B cell (primary cell): Measurements from ENCODE around the gene PLBD2. TPM values are rescaled to one million over a fixed set of nuclear protein-coding genes. Genes with fewer than 3 reads are reported as not detected.

Experiments
- ATAC-seq: fragments of 200-7000 bp; cut with Tn5 transposase; one replicate; pipeline ENCODE4 v1.10.0; 2021; ENCODE audit warnings: low read depth, mild to moderate bottlenecking, moderate number of reproducible peaks, moderate library complexity
- CTCF ChIA-PET: fragments of 350-600 bp; sonication (Branson Sonifier 250); formaldehyde crosslinking; loops from one replicate; lab custom pipeline; 2021; ENCODE audit warnings: antibody characterized with exemption, inconsistent platforms; lab: Charles Lee
- POLR2A ChIA-PET: fragments of 350-600 bp; sonication (Branson Sonifier 250); formaldehyde crosslinking; loops from one replicate; lab custom pipeline; 2021; ENCODE audit warnings: antibody characterized with exemption; lab: Charles Lee
- DNase-seq: peaks from one replicate; pipeline ENCODE4 v3.0.0; 2013
- H2AFZ ChIP-seq: 2 replicates; pipeline ENCODE4 v1.6.1; 2012; ENCODE audit warnings: mild to moderate bottlenecking, low read depth, low read length; ENCODE audit not compliant: insufficient read depth, poor library complexity, severe bottlenecking
- H3K27ac ChIP-seq, 2 donors: 1 replicate in 1 of 2; 2 replicates in 1 of 2; pipeline ENCODE4 v1.5.1; 2012 to 2013; ENCODE audit warnings: low read length in 2 of 2, mild to moderate bottlenecking in 2 of 2, moderate library complexity in 1 of 2
- H3K27me3 ChIP-seq, 4 experiments: fragments of 200-600 bp in 1 of 4; sonication (generic) in 1 of 4; replicated peaks in 1 of 4; 1 replicate in 2 of 4; 2 replicates in 2 of 4; pipeline versions ENCODE4 v1.6.1 to v1.7.0; 2013 to 2016; ENCODE audit warnings: low read length in 3 of 4, mild to moderate bottlenecking in 2 of 4, mixed read lengths in 1 of 4, moderate library complexity in 1 of 4; ENCODE audit not compliant: insufficient read depth in 4 of 4, control insufficient read depth in 3 of 4; ENCODE audit errors: control extremely low read depth in 1 of 4
- H3K36me3 ChIP-seq, 2 experiments: replicated peaks in 1 of 2; 1 replicate in 1 of 2; 2 replicates in 1 of 2; pipeline versions ENCODE4 v1.6.1 to v1.7.1; 2013; ENCODE audit warnings: low read length in 1 of 2; ENCODE audit not compliant: insufficient read depth in 2 of 2, control insufficient read depth in 1 of 2; ENCODE audit errors: control extremely low read depth in 1 of 2, extremely low read depth in 1 of 2
- H3K4me1 ChIP-seq, 2 donors: fragments of 200-600 bp in 1 of 2; sonication (generic) in 1 of 2; 1 replicate in 1 of 2; 2 replicates in 1 of 2; pipeline versions ENCODE4 v1.5.1 to v1.6.1; 2013 to 2017; ENCODE audit warnings: low read length in 2 of 2; ENCODE audit not compliant: control insufficient read depth in 2 of 2, insufficient read depth in 2 of 2
- H3K4me2 ChIP-seq: replicated peaks from 2 replicates; pipeline ENCODE3; 2012; ENCODE audit warnings: mild to moderate bottlenecking, low read depth, low read length; ENCODE audit not compliant: poor library complexity, severe bottlenecking
- H3K4me3 ChIP-seq, 5 experiments: fragments of 200-600 bp in 1 of 5; sonication (generic) in 1 of 5; 1 replicate in 3 of 5; 2 replicates in 2 of 5; pipeline versions ENCODE4 v1.5.1 to v1.7.0; 2011 to 2016; ENCODE audit warnings: low read length in 4 of 5, mild to moderate bottlenecking in 4 of 5, low read depth in 2 of 5, control low read depth in 1 of 5, moderate library complexity in 1 of 5; ENCODE audit not compliant: insufficient read depth in 1 of 5; ENCODE audit errors: control extremely low read depth in 1 of 5, extremely low read depth in 1 of 5
- H3K79me2 ChIP-seq: fragments of 200-600 bp; sonication (generic); one replicate; pipeline ENCODE4 v1.6.0; 2016; ENCODE audit warnings: low read length; ENCODE audit not compliant: control insufficient read depth, insufficient read depth
- H3K9ac ChIP-seq: fragments of 200-600 bp; sonication (generic); 2 replicates; pipeline ENCODE4 v1.6.1; 2017; ENCODE audit warnings: mild to moderate bottlenecking, low read length, moderate library complexity
- H3K9me3 ChIP-seq, 3 donors: one replicate each; pipeline versions ENCODE4 v1.6.1 to v1.7.1; 2013; ENCODE audit warnings: low read length in 2 of 3; ENCODE audit not compliant: control insufficient read depth in 2 of 3, insufficient read depth in 1 of 3; ENCODE audit errors: control extremely low read depth in 1 of 3
- H4K20me1 ChIP-seq: 2 replicates; pipeline ENCODE4 v1.6.0; 2012; ENCODE audit warnings: mild to moderate bottlenecking, low read length; ENCODE audit not compliant: insufficient read depth, control insufficient read depth, poor library complexity, severe bottlenecking
- H3K27ac Mint-ChIP-seq: one replicate; pipeline ENCODE4 v1.8.0; 2021; ENCODE audit warnings: mixed read lengths
- H3K27me3 Mint-ChIP-seq: one replicate; pipeline ENCODE4 v1.8.0; 2021; ENCODE audit warnings: mixed read lengths
- H3K4me1 Mint-ChIP-seq: one replicate; pipeline ENCODE4 v1.8.0; 2021; ENCODE audit warnings: mixed read lengths
- H3K4me3 Mint-ChIP-seq: one replicate; pipeline ENCODE4 v1.8.0; 2021; ENCODE audit warnings: mixed read lengths
- H3K9me3 Mint-ChIP-seq: one replicate; pipeline ENCODE4 v1.8.0; 2022; ENCODE audit warnings: mixed read lengths; ENCODE audit not compliant: insufficient read depth
- CTCF ChIP-seq: fragments of 200-600 bp; IDR thresholded peaks from one replicate; pipeline ENCODE4 v1.8.0; 2022; ENCODE audit warnings: antibody characterized with exemption, mild to moderate bottlenecking
- EZH2 ChIP-seq: IDR thresholded peaks from 2 replicates; pipeline ENCODE4 v1.6.1; 2012; ENCODE audit warnings: borderline replicate concordance, low read depth, mild to moderate bottlenecking, moderate library complexity, low read length; ENCODE audit not compliant: insufficient read depth, poor library complexity, severe bottlenecking
- WGBS: methylation state at CpG from one replicate; pipeline ENCODE4 v1.1.5; 2013; ENCODE audit warnings: missing lambda C conversion rate; ENCODE audit not compliant: insufficient coverage; 5-methylcytosine and 5-hydroxymethylcytosine counted together
- intact Hi-C: fragments of 100-400 bp; cut with micrococcal nuclease; formaldehyde crosslinking; loops from one replicate; pipeline ENCODE4 v1.10.0; 2022
- polyA plus RNA-seq: library from polyadenylated mRNA; depleted of rRNA; stranded (reverse); fragments of >200 nt; gene quantifications from 2 replicates; pipeline ENCODE4 v1.2.3, GENCODE V29; 2012
- total RNA-seq, 2 donors: library from RNA; stranded (reverse); fragments of 120-200 nt in 1 of 2; gene quantifications; 1 replicate in 1 of 2; 2 replicates in 1 of 2; pipeline versions ENCODE4 v1.2.3 to v1.2.4, GENCODE V29; 2013 to 2022

PLBD2 gene
- total and polyA plus RNA-seq, 2 donors (not counting 1 experiment from before 2014, with no cell fraction given): 2.9 to 11.6 TPM

- Mint-ChIP-seq H3K27me3 (no peaks in the 10 kb centered on the region), H3K4me3 (peak overlapping the region; percentile 53), H3K9me3 (no peaks in the 10 kb centered on the region), H3K27ac (no peak overlapping the region), H3K4me1 (peaks cover 35% of the 10 kb centered on the region)
- CTCF ChIA-PET: interaction anchor here (0.7 to 1.4 kb wide), 2 partner anchors 32 to 107 kb away, joined by 3 to 4 read pairs; no protein-coding TSS in a partner anchor
- peak overlapping the region; percentile 6 for H2AFZ ChIP-seq
- peak overlapping the region; percentile 86 for H3K4me2 ChIP-seq
- intact Hi-C loops: no loop called here
- no peak overlapping the region for H3K9ac ChIP-seq
- no peaks in the 10 kb centered on the region for H3K9me3 ChIP-seq
- H3K4me3 ChIP-seq: no peak overlapping the region
- H3K4me1 ChIP-seq: peaks cover 29 to 36% of the 10 kb centered on the region in 2 donors
- H4K20me1 ChIP-seq: no peaks in the 10 kb centered on the region
- peaks cover 37% of the 10 kb centered on the region for H3K79me2 ChIP-seq
- no peak overlapping the region for H3K27ac ChIP-seq
- no peak for TF ChIP-seq EZH2
- TF ChIP-seq CTCF: no peak
- no peak for ATAC-seq
- DNase-seq: peak; percentile 19
- no peaks in the 10 kb centered on the region for H3K27me3 ChIP-seq
- POLR2A ChIA-PET: no interaction called here
- peaks cover 7 to 12% of the 10 kb centered on the region in 2 experiments for H3K36me3 ChIP-seq
- WGBS: 91% methylated on average over 10 of the region's 17 CpGs
These were observed 25.5 kb upstream of the PLBD2 start for GRCh38 chr12:113332688-113333417.

GRCh38 chr12:113333418-113333750 is 25.0 kb upstream of the PLBD2 start:
- Mint-ChIP-seq H3K4me3 (peak overlapping the region; percentile 98), H3K27ac (no peak overlapping the region), H3K27me3 (no peaks in the 10 kb centered on the region), H3K9me3 (no peaks in the 10 kb centered on the region), H3K4me1 (peaks cover 35% of the 10 kb centered on the region)
- POLR2A ChIA-PET: no interaction called here
- H3K9me3 ChIP-seq: no peaks in the 10 kb centered on the region
- CTCF ChIA-PET: interaction anchor here (0.5 to 1.4 kb wide), 2 partner anchors 31 to 32 kb away, joined by 3 to 4 read pairs; no protein-coding TSS in a partner anchor
- ATAC-seq: no peak
- no peak overlapping the region for H3K27ac ChIP-seq
- no peaks in the 10 kb centered on the region for H4K20me1 ChIP-seq
- H3K4me2 ChIP-seq: peak overlapping the region; percentile 86
- H3K4me1 ChIP-seq: peaks cover 29 to 36% of the 10 kb centered on the region in 2 donors
- H3K27me3 ChIP-seq: no peaks in the 10 kb centered on the region
- peak overlapping the region in 1 of 5 experiments; percentile 85 for H3K4me3 ChIP-seq
- WGBS: 100% methylated on average over 3 of the region's 5 CpGs
- peaks cover 7 to 12% of the 10 kb centered on the region in 2 experiments for H3K36me3 ChIP-seq
- H2AFZ ChIP-seq: peak overlapping the region; percentile 6
- intact Hi-C loops: no loop called here
- peaks cover 36% of the 10 kb centered on the region for H3K79me2 ChIP-seq
- H3K9ac ChIP-seq: no peak overlapping the region
- TF ChIP-seq EZH2: no peak
- no peak for TF ChIP-seq CTCF
- no peak for DNase-seq
